ENCODE results near the gene S100A2.

GRCh38 chr1:153563483-153563901, 2.2 kb downstream of the S100A2 start:
- no peak for TF ChIP-seq CTCF (IDR thresholded peaks at IDR 0.05; ENCODE audit: low read depth, low read length)
- TF ChIP-seq EZH2phosphoT487 (IDR thresholded peaks at IDR 0.05; ENCODE audit: low read depth), result no peak

Measured in OCI-LY3 (cell line).